GM13977 (cell line): ENCODE results near the gene EFCAB12.

Experiments
- DNase-seq: peaks from one replicate; pipeline ENCODE4 v3.0.0; 2012; ENCODE audit warnings: low spot score
- CTCF ChIP-seq: IDR thresholded peaks from 2 replicates; pipeline ENCODE4 v1.5.1; 2012; ENCODE audit warnings: mild to moderate bottlenecking, control low read depth; ENCODE audit not compliant: insufficient read depth; ENCODE audit errors: extremely low read depth, missing control alignments
- in situ Hi-C: fragments of 300-500 bp; cut with MboI; formaldehyde crosslinking; loops from one replicate; pipeline ENCODE4 v1.12.0; 2022; ENCODE audit warnings: low sequenced_read_pairs, low pct_unique_long_range_greater_than_20kb, mixed read lengths, inconsistent platforms; ENCODE audit not compliant: unreplicated experiment

EFCAB12 gene

GRCh38 chr3:129432671-129433070 lies 4.2 kb upstream of the EFCAB12 start:
- in situ Hi-C loops, result no loop called here
- no peak for TF ChIP-seq CTCF
- no peak for DNase-seq

DNA sequence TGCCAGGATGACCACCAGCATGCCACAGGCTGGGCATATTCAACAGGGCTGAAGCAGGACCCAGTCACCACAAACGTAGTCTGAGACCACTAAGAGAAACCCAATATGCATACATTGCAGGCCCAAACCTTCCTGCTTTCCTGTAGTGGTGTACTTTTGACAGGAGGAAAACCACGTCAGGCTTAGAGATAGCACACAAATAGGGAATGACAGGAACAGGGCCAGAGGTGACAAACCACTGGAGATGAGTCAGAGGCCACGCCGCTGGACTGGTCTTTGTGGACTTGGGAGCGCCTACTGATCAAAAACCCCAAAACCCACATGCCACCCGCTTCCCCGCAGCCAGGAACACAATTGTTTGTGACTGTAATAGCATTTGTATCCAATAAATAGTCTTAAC lies 3.6 kb upstream of the EFCAB12 start:
- in situ Hi-C loops, result no loop called here
- TF ChIP-seq CTCF, result no peak
- DNase-seq, result no peak

DNA sequence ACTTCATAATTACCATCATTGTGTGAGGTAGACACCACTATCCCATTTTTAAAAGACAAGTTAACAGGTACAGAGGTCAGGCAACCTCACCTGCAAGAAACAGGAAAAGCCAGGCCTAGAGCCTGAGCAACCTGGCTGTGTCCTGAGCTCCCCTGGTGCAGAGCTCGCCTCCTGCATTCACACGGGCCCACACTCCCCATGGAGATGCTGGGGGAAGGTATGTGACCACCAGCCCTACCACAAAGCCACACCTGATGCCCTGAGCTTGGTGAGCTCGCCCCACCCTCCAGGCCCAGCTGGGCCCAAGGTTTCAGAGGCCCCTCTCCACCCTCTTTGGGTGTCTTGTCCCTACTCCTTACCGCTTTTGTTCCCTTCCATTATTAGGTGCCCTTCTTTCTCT lies 1.2 kb upstream of the EFCAB12 start:
- in situ Hi-C loops, result no loop called here
- TF ChIP-seq CTCF, result no peak
- no peak for DNase-seq

DNA sequence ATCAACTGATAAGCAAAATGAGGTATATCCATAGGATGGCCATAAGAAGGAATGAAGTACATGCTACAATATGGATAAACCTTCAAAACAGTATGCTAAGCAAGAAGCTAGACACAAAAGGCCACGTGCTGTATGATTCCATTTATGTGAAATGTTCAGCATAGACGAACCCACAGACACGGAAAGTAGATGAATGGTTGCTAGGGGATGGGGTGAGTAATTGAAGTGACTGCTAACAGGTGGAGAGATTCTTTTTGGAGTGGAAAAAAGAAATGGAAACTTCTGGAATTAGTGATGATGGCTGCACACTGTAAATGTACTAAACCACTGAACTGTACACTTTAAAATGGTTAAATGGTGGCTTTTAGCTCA lies 630 bp upstream of the EFCAB12 start:
- DNase-seq, result no peak
- in situ Hi-C loops, result no loop called here
- TF ChIP-seq CTCF, result no peak

DNA sequence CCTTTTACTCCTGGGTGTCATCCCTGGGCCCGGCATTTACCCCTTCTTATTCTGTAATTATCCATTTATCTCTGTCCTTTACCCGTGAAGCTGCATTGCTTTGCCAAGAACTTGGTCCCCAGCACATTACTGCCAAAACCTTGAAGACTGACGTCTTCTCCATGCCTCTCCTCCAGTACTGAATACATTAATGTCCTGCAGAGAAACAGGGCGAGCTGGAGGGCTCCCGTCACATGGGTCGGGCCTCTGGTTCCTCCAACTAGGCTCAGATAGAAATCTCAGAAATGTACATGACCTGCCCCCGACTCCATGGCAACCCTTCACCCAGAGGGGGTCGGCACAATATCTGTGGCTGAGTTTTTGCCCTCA lies 445 bp downstream of the EFCAB12 start:
- in situ Hi-C loops, result no loop called here
- DNase-seq, result no peak
- TF ChIP-seq CTCF, result no peak

DNA sequence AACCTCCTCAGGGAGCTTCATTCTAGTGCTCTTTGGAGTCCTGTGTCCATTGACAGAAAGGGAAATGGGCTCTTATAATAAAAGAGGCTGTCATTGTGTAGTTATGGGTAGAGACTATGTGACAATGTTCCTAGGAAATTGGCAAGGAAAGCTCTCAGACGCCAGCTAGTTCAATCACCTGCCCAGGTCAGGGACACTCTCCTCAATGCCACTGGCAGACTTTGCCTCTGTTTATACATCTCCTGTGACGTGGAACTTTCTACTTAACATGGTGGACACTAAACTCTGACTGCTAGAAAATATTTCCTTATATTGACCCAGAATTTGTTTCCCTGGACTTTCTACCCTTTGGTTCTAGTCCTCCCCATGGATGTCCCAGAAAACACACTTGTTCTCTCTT lies 2.8 kb downstream of the EFCAB12 start:
- no peak for DNase-seq
- TF ChIP-seq CTCF, result no peak
- in situ Hi-C loops, result no loop called here

DNA sequence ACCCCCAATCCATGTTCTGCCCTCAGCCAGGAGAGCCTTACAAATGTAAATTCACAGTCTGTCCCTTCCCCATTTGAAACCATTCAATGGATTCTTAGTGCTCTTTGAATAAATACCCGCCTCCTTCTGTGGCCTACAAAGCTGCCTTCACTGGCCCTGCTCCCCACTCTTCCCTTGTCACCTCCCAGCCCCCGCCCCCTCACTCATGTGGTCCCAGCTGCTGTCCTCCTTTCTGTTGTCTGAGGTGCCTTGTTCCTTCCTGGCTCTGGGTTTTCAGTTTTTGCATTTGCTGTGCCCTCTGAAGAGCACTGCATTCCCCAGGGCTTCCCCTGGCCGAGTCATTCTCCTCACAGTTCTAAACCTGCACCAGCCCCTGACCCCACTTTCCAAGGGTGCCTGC lies 3.2 kb downstream of the EFCAB12 start:
- DNase-seq, result no peak
- TF ChIP-seq CTCF, result no peak
- in situ Hi-C loops, result no loop called here
